H9 (cell line): Measurements from ENCODE around the gene YAF2. TPM values are rescaled to one million over a fixed set of nuclear protein-coding genes. Genes with fewer than 3 reads are reported as not detected.

Experiments
- DNase-seq: peaks from one replicate; pipeline ENCODE4 v3.0.0-alpha.2; 2017
- H2AFZ ChIP-seq: one replicate; pipeline ENCODE4 v1.6.1; 2013; ENCODE audit warnings: mild to moderate bottlenecking, low read length, control low read depth, moderate library complexity
- H2AK5ac ChIP-seq: 2 replicates; pipeline ENCODE4 v1.6.1; 2013; ENCODE audit warnings: low read length, control low read depth, mixed read lengths; ENCODE audit not compliant: insufficient read length
- H2BK120ac ChIP-seq: one replicate; pipeline ENCODE4 v1.6.1; 2013; ENCODE audit warnings: low read depth, mild to moderate bottlenecking, low read length, control low read depth, inconsistent platforms; ENCODE audit not compliant: poor library complexity, severe bottlenecking
- H2BK12ac ChIP-seq: 2 replicates; pipeline ENCODE4 v1.6.1; 2013; ENCODE audit warnings: low read length, control low read depth, mixed read lengths, low read depth; ENCODE audit not compliant: insufficient read length
- H2BK15ac ChIP-seq: 2 replicates; pipeline ENCODE4 v1.6.1; 2013; ENCODE audit warnings: low read depth, low read length, control low read depth
- H2BK20ac ChIP-seq: one replicate; pipeline ENCODE4 v1.6.1; 2013; ENCODE audit warnings: low read depth, mild to moderate bottlenecking, low read length, control low read depth, inconsistent platforms; ENCODE audit not compliant: poor library complexity, severe bottlenecking
- H2BK5ac ChIP-seq: 2 replicates; pipeline ENCODE4 v1.6.1; 2013; ENCODE audit warnings: low read length, control low read depth, mixed read lengths; ENCODE audit not compliant: insufficient read length
- H3K14ac ChIP-seq: 2 replicates; pipeline ENCODE4 v1.6.1; 2013; ENCODE audit warnings: low read length, control low read depth; ENCODE audit not compliant: insufficient read depth
- H3K18ac ChIP-seq: 2 replicates; pipeline ENCODE4 v1.6.1; 2013; ENCODE audit warnings: low read depth, mild to moderate bottlenecking, mixed read lengths, low read length, control low read depth; ENCODE audit not compliant: insufficient read length
- H3K23ac ChIP-seq: 2 replicates; pipeline ENCODE4 v1.6.1; 2013; ENCODE audit warnings: low read length, control low read depth, mixed read lengths, low read depth; ENCODE audit not compliant: insufficient read length
- H3K23me2 ChIP-seq: 2 replicates; pipeline ENCODE4 v1.6.1; 2013; ENCODE audit warnings: low read depth, mild to moderate bottlenecking, mixed read lengths, low read length, control low read depth; ENCODE audit not compliant: insufficient read length, poor library complexity, severe bottlenecking
- H3K27ac ChIP-seq: 2 replicates; pipeline ENCODE4 v1.5.1; 2013; ENCODE audit warnings: low read length, control low read depth, mixed read lengths, low read depth; ENCODE audit not compliant: insufficient read length
- H3K27me3 ChIP-seq: 2 replicates; pipeline ENCODE4 v1.6.1; 2013; ENCODE audit warnings: low read length, control low read depth, inconsistent platforms; ENCODE audit not compliant: insufficient read depth
- H3K4ac ChIP-seq: 2 replicates; pipeline ENCODE4 v1.6.1; 2013; ENCODE audit warnings: low read depth, mild to moderate bottlenecking, control low read depth, inconsistent platforms, low read length, moderate library complexity
- H3K4me1 ChIP-seq: 2 replicates; pipeline ENCODE4 v1.6.1; 2013; ENCODE audit warnings: low read length, control low read depth, inconsistent platforms; ENCODE audit not compliant: insufficient read depth
- H3K4me2 ChIP-seq: 2 replicates; pipeline ENCODE4 v1.6.1; 2013; ENCODE audit warnings: low read length, control low read depth, mixed read lengths; ENCODE audit not compliant: insufficient read length, insufficient read depth
- H3K56ac ChIP-seq: 2 replicates; pipeline ENCODE4 v1.6.1; 2013; ENCODE audit warnings: low read depth, mild to moderate bottlenecking, mixed read lengths, low read length, control low read depth; ENCODE audit not compliant: insufficient read length
- H3K79me1 ChIP-seq: 2 replicates; pipeline ENCODE4 v1.6.1; 2013; ENCODE audit warnings: low read depth, mild to moderate bottlenecking, moderate library complexity, low read length, control low read depth, inconsistent platforms; ENCODE audit not compliant: insufficient read depth, poor library complexity, severe bottlenecking
- H3K79me2 ChIP-seq: 2 replicates; pipeline ENCODE4 v1.6.1; 2013; ENCODE audit warnings: low read length, control low read depth, inconsistent platforms; ENCODE audit not compliant: insufficient read depth
- H3K9ac ChIP-seq: 2 replicates; pipeline ENCODE4 v1.6.1; 2013; ENCODE audit warnings: low read length, control low read depth, mixed read lengths; ENCODE audit not compliant: insufficient read length; ENCODE audit errors: extremely low read depth
- H3K9me3 ChIP-seq: one replicate; pipeline ENCODE4 v1.6.1; 2013; ENCODE audit warnings: low read depth, low read length, inconsistent platforms; ENCODE audit not compliant: control insufficient read depth
- H3T11ph ChIP-seq: one replicate; pipeline ENCODE4 v1.6.1; 2013; ENCODE audit warnings: mild to moderate bottlenecking, low read length, control low read depth, inconsistent platforms
- H4K20me1 ChIP-seq: one replicate; pipeline ENCODE4 v1.6.1; 2013; ENCODE audit not compliant: control insufficient read depth, insufficient read length, insufficient read depth
- H4K5ac ChIP-seq: 2 replicates; pipeline ENCODE4 v1.6.1; 2013; ENCODE audit warnings: low read depth, mild to moderate bottlenecking, mixed read lengths, low read length, control low read depth; ENCODE audit not compliant: insufficient read length
- H4K8ac ChIP-seq: replicated peaks from 2 replicates; pipeline ENCODE4 v1.6.1; 2013; ENCODE audit warnings: low read length, control low read depth, mixed read lengths, low read depth; ENCODE audit not compliant: insufficient read length
- H4K91ac ChIP-seq: 2 replicates; pipeline ENCODE4 v1.6.1; 2013; ENCODE audit warnings: low read depth, mild to moderate bottlenecking, moderate library complexity, mixed read lengths, low read length, control low read depth; ENCODE audit not compliant: insufficient read length
- H3K27ac Mint-ChIP-seq, 3 experiments: 2 replicates in 2 of 3; 3 replicates in 1 of 3; pipeline ENCODE4 v1.8.0; 2020 to 2021; ENCODE audit warnings: mixed read lengths in 3 of 3, mild to moderate bottlenecking in 1 of 3, moderate library complexity in 1 of 3
- H3K27me3 Mint-ChIP-seq: 2 replicates; pipeline ENCODE4 v1.8.0; 2021; ENCODE audit warnings: low read depth, mild to moderate bottlenecking, moderate library complexity, mixed read lengths
- H3K36me3 Mint-ChIP-seq, 3 experiments: 2 replicates in 2 of 3; 3 replicates in 1 of 3; pipeline ENCODE4 v1.8.0; 2020 to 2021; ENCODE audit warnings: low read depth in 3 of 3, mixed read lengths in 3 of 3; ENCODE audit not compliant: insufficient read depth in 1 of 3
- H3K4me1 Mint-ChIP-seq, 2 experiments: 2 replicates each; pipeline ENCODE4 v1.8.0; 2020; ENCODE audit warnings: mixed read lengths in 2 of 2
- H3K4me3 Mint-ChIP-seq, 2 experiments: 2 replicates in 1 of 2; 3 replicates in 1 of 2; pipeline ENCODE4 v1.8.0; 2020 to 2021; ENCODE audit warnings: mild to moderate bottlenecking in 2 of 2, mixed read lengths in 2 of 2, moderate library complexity in 1 of 2
- H3K9me3 Mint-ChIP-seq, 2 experiments: 2 replicates in 1 of 2; 3 replicates in 1 of 2; pipeline ENCODE4 v1.8.0; 2020; ENCODE audit warnings: mild to moderate bottlenecking in 2 of 2, mixed read lengths in 2 of 2, moderate library complexity in 1 of 2
- CTCF ChIP-seq: fragments of 200-600 bp; sonication (generic); conservative IDR thresholded peaks from 3 replicates; pipeline ENCODE4 v1.8.0; 2021; ENCODE audit warnings: antibody characterized with exemption, mild to moderate bottlenecking
- WGBS: extraction: QIAGEN DNeasy Blood & Tissue Kit; methylation state at CpG from one replicate; pipeline ENCODE4 v1.1.7; 2013; ENCODE audit warnings: missing lambda C conversion rate, low lambda C conversion rate, mixed read lengths; ENCODE audit not compliant: insufficient read length; ENCODE audit errors: extremely low coverage; 5-methylcytosine and 5-hydroxymethylcytosine counted together
- total RNA-seq: library from RNA; stranded (reverse); gene quantifications from 2 replicates; pipeline ENCODE4 v1.2.1, GENCODE V29; 2021

The YAF2 gene
- total RNA-seq, 1 experiment from 2014 or later: 1.9 TPM

- Histone ChIP-seq H3K56ac (no peak overlapping the region), H3K9me3 (no peaks in the 10 kb centered on the region), H3K4ac (no peak overlapping the region), H2AFZ (no peak overlapping the region), H4K5ac (no peak overlapping the region), H2AK5ac (no peak overlapping the region), H3K23ac (no peak overlapping the region), H4K8ac (no peak overlapping the region), H2BK120ac (no peak overlapping the region), H2BK12ac (no peak overlapping the region), H3K4me2 (no peak overlapping the region), H3K18ac (no peak overlapping the region), H4K91ac (no peak overlapping the region), H3K79me2 (peaks cover 5% of the 10 kb centered on the region; the same call in 1 of the 2 replicates), H3T11ph (no peak overlapping the region), H3K27me3 (no peaks in the 10 kb centered on the region), H4K20me1 (no peaks in the 10 kb centered on the region), H3K23me2 (peaks cover 12% of the 10 kb centered on the region), H2BK15ac (no peak overlapping the region; the same call in 1 of the 2 replicates), H3K9ac (no peak overlapping the region), H3K27ac (no peak overlapping the region), H3K14ac (no peak overlapping the region), H3K79me1 (peaks cover 4% of the 10 kb centered on the region), H3K4me1 (peaks cover 4% of the 10 kb centered on the region; the same call in 1 of the 2 replicates), H2BK20ac (no peak overlapping the region), H2BK5ac (no peak overlapping the region)
- Mint-ChIP-seq H3K4me3 (no peak overlapping the region), H3K9me3 (no peaks in the 10 kb centered on the region), H3K4me1 (peaks cover 22% of the 10 kb centered on the region in 2 experiments), H3K27ac (no peak overlapping the region), H3K27me3 (peaks cover 17% of the 10 kb centered on the region), H3K36me3 (no peaks in the 10 kb centered on the region; a peak in 1 of 7 replicates)
- TF ChIP-seq CTCF: no peak
- no peak for DNase-seq
- no CpG with 5 or more reads among the region's 3 CpGs for WGBS
Measured at GRCh38 chr12:42140901-42141300, 97.1 kb downstream of the YAF2 start.
